Endometrium (tissue), 2 donors: Measurements from ENCODE around the gene UTP20.
"Not testable (repeated sequence)": the region's sequence is repeated elsewhere in the genome, so short reads cannot be mapped to it uniquely, and the experiment has no call there.

ENCODE experiments used
- FAIRE-seq: peaks from 2 replicates; lab custom pipeline; 2012; peaks lifted over from hg19 to GRCh38; lab: Jason Lieb, UNC
- donor health status: control.
- donor health status: control.

Gene UTP20

GRCh38 chr12:101327051-101327450 is 47.1 kb downstream of the UTP20 start:
- FAIRE-seq: no peak

- FAIRE-seq: no peak
These were observed 47.6 kb downstream of the UTP20 start for GRCh38 chr12:101327546-101327945.

- FAIRE-seq: no peak
These were observed 49.0 kb downstream of the UTP20 start for GRCh38 chr12:101328917-101329316.

- FAIRE-seq: no peak
These were observed 50.7 kb downstream of the UTP20 start for GRCh38 chr12:101330631-101331030.

- FAIRE-seq: no peak
These were observed 56.5 kb downstream of the UTP20 start for GRCh38 chr12:101336437-101336836.

- FAIRE-seq: no peak
These were observed 58.2 kb downstream of the UTP20 start for GRCh38 chr12:101338087-101338486.

- no peak for FAIRE-seq
These were observed 64.0 kb downstream of the UTP20 start for GRCh38 chr12:101343893-101344292.

- no peak for FAIRE-seq
These were observed 71.8 kb downstream of the UTP20 start for GRCh38 chr12:101351682-101352081.

- FAIRE-seq: no peak
These were observed 76.9 kb downstream of the UTP20 start for GRCh38 chr12:101356794-101357193.

- no peak for FAIRE-seq
These were observed 81.5 kb downstream of the UTP20 start for GRCh38 chr12:101361455-101361854.

GRCh38 chr12:101368016-101368415 is 88.1 kb downstream of the UTP20 start:
- FAIRE-seq: no peak

GRCh38 chr12:101372431-101372830 is 92.5 kb downstream of the UTP20 start:
- FAIRE-seq: no peak

GRCh38 chr12:101375573-101375972 is 95.7 kb downstream of the UTP20 start:
- FAIRE-seq: no peak

- FAIRE-seq: no peak
These were observed 99.2 kb downstream of the UTP20 start for GRCh38 chr12:101379149-101379548.

- FAIRE-seq: not testable (repeated sequence)
These were observed 111.3 kb downstream of the UTP20 start for GRCh38 chr12:101391181-101391580.

GRCh38 chr12:101407049-101407435 is 127.1 kb downstream of the UTP20 start:
- FAIRE-seq: no peak

- no peak for FAIRE-seq
These were observed 127.8 kb downstream of the UTP20 start, which contains the start of gene ARL1 for GRCh38 chr12:101407436-101408345. TSS of gene ARL1 (minus strand) at chr12:101407772. CDS start at chr12:101407645, 127 bp downstream.

- not testable (repeated sequence) for FAIRE-seq
These were observed 130.3 kb downstream of the UTP20 start for GRCh38 chr12:101410169-101410568.

- peak; percentile 92 for FAIRE-seq
These were observed 134.7 kb downstream of the UTP20 start for GRCh38 chr12:101414533-101415119.

GRCh38 chr12:101415228-101415627 is 135.3 kb downstream of the UTP20 start:
- FAIRE-seq: peak; percentile 12

- not testable (repeated sequence) for FAIRE-seq
These were observed 142.2 kb downstream of the UTP20 start for GRCh38 chr12:101422066-101422465.

GRCh38 chr12:101424620-101425019 is 144.7 kb downstream of the UTP20 start:
- FAIRE-seq: no peak

GRCh38 chr12:101430456-101430855 is 150.6 kb downstream of the UTP20 start:
- no peak for FAIRE-seq
